Endometrium (tissue), 2 donors: Measurements from ENCODE around the gene SNORC.
A peak's percentile ranks its signal among the peaks of the same experiment; 100 is the strongest.
"Not testable (repeated sequence)": the region's sequence is repeated elsewhere in the genome, so short reads cannot be mapped to it uniquely, and the experiment has no call there.

Experiments used
- FAIRE-seq: peaks from 2 replicates; lab custom pipeline; 2012; peaks lifted over from hg19 to GRCh38; lab: Jason Lieb, UNC
- donor health status: control.
- donor health status: control.

The SNORC gene

DNA sequence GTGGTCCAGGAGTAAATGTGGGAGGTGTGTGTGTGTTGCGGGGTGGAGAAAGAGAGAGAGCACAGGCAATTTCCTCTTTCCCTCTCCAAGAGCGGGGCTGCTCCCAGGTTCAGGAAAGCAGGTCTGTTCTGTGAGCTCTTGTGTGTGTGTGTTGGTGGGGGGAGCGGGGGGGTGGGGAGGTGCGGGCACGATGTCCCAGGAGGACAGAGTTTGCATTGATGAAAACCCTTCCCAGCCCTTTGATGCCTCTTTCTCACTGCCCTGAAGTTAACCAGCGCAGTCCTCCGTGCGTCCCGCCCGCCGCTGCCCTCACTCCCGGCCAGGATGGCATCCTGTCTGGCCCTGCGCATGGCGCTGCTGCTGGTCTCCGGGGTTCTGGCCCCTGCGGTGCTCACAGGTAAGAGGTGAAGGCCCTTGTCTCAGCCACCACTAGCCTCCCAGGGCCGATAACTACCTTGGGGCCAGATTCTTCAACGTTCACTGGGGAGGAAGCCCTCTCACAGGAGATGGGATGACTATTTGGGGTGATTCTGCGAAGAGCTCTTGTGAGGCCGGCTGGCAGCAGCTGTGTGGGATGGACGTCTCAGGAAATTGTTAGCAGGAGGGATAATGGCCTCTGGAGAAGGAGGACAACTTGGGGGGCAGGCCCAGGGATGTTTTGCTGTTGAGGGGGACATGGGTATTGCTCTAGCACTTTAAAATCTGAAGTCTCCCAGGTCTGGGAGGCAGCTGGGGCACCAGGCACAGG lies at the start of gene SNORC:
SNORC (plus strand) TSS at position 247 of the 748 bp plus-strand sequence; CDS start at position 325, 78 bp downstream.
- no peak for FAIRE-seq

DNA sequence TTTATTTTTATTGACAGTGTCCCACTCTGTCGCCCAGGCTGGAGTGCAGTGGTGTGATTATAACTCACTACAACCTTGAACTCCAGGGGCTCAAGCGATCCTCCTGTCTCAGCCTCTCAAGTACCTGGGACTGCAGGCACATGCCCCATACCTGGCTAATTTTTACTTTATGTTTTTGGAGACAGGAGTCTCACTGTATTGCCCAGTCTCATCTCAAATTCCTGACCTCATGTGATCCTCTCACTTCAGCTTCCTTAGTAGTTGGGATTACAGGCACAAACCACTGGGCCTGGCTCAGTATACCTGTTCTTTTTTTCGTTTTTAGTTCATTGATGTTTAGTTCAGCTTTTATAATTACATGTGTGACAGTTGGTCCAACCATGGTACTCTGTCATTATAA lies 40.1 kb upstream of the SNORC start:
- no peak for FAIRE-seq

DNA sequence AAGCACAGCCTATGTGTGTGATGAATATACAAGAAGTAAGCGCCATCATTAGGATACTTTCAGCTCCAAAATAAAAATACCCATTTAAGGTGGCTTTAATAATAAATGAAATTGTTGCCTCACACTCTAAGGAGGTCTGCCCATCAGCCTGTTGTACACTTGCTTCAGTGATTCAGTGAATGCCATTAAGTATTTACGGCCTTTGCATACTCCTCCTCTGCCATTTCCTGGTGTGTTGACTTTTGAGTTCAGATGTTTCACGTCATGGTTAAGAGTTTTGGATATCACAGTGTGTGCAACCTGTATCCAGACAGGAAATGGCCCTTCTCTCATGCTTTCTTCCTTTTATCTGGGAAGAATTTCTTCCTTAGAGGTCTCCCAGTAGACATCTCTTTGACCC lies 38.6 kb upstream of the SNORC start:
- FAIRE-seq = no peak

DNA sequence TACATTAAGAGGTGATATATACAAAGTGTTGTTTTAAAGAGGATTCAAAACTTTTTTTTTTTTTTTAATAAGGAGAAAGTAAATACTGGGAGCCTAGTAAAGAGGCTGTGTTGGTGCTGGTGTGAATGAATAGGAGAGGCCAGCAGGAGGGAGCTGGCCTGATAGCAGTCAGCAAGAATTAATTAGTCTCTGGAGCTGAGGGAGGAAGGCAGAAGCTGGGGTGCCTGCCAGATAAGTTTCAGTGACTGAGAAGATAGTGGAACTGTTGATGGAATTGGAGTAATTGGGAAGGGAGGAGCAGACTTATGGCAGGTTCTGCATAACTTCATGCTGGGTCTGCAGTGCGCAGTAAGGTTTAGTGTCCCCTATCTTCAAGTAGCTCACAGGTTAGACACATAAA lies 36.2 kb upstream of the SNORC start:
- FAIRE-seq = no peak

DNA sequence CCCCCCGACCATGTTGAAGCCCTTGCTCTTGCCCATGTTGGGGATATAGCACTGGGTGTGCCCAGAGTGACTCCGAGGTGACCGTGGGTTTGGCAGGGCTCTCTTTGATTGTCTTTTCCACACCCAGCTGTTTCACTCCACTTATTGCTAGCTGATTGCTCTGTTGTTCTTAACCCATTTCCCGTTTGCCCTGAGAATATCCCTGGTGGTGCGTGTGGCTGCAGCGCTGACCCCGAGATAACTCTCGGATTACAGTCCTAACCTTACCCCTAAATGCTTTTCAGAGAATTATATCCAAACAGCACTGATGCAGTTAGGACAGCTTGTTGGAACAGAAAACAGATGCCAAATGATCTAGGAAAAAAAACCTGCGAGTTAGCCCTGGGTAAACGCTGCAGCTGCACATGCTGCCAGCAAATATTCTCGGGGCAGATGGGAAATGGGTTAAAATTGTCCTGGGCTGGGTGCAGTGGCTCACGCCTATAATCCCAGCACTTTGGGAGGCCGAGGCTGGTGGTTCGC lies 34.3 kb upstream of the SNORC start:
- no peak for FAIRE-seq

DNA sequence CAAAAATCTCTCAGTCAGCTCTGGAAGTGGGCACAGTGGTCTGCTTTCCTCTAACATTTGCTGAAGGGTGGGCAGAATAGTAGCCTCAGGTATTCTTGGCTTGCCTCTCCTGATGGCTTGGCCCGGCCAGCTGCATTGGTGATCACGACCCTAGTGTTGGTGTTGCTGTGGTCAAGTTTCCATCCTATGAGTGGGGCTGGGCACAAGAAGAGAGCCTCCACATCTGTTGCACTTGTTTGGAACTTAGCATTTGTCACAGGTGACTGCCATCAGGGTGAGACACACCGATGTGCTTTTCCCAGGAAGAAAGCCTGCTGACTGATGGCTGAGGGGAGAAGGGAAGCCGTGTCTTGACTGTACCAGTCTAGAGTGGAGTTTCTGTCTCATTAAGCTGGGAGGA lies 33.1 kb upstream of the SNORC start:
- no peak for FAIRE-seq

DNA sequence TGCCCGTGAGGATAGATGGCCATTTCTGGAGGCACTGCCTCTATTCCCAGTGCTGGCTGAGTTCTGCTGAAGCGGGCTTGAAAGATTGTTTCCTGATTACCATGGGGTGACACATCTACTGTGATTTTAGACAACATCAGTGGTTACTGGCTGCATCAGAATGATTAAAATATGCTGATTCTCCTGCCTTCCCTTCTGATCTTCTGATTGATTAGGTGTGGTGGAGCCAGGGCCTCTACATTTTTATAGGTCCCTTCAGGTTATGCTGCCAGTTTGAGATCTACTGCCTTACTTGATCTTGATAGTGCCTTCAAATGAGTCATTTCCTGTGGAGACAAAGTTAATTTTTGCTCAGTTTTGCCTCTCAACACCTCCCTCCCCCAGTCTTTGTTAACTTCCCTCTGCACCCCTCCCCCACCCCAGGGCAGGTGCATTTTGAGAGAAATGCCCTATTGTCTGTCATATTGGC lies 31.6 kb upstream of the SNORC start:
- FAIRE-seq = no peak

DNA sequence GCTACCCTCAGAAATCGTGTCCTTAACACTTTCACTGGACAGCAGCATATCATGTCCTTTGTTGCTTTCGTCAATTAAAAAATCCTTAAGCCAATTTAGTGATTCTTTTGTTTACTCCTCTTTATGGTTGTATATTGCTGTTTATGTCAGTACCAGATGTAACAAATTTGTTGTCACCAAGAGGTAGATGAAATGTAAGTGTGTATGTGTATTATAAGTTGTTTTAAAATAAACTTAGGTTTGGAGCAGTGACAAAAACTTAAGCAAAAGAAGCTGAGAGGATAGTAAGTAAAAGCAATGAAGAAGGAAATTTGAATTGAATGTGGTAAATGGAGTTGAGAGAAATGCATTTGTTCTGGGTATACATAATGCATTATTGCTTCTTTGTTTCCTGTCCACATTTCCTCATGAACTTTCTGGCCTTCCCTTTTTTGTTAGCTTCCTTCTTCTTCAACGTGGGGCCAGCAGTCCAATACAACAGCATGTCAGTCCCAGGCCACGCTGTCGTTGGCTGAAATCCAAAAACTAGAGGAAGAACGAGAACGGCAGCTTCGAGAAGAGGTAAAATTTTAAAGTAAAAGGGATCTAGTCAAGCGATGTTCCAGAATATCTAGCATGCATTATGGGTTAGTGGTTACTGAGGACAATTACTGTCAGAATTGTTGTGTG lies 30.5 kb upstream of the SNORC start:
- FAIRE-seq = no peak

DNA sequence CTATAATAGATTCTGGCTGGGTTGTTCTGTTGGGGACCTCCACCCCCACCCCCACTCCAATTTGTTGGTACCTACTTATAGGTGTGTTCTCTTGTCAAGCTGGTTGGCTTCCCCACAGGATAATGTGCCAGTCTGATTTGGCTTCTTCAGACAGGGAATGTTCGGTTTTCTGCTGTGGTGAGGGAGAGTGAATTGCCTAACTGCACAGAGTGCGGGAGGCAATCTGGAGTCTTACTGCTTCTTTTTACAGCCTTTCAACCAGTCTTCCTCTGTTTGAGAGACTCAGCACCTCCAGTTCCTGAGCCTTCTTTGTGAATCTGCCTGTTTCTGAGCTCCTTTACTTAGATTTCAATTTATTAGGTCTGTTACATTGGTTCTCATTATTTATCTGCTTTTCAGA lies 27.4 kb upstream of the SNORC start:
- FAIRE-seq = no peak

DNA sequence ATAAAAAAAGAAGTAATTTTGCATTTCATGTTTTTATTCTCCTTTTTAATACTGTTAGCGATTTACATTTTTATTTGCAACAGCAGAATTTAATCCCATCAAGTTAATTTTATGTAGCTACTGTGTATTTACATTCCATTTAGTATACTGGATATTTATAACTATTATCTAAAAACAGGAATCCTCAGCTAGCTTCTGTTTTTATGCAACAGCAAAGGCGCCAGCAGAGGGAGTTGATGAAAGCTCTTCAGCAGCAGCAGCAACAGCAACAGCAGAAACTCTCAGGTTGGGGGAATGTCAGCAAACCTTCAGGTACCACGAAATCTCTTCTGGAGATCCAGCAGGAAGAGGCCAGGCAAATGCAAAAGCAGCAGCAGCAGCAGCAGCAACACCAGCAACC lies 26.2 kb upstream of the SNORC start:
- FAIRE-seq = no peak

DNA sequence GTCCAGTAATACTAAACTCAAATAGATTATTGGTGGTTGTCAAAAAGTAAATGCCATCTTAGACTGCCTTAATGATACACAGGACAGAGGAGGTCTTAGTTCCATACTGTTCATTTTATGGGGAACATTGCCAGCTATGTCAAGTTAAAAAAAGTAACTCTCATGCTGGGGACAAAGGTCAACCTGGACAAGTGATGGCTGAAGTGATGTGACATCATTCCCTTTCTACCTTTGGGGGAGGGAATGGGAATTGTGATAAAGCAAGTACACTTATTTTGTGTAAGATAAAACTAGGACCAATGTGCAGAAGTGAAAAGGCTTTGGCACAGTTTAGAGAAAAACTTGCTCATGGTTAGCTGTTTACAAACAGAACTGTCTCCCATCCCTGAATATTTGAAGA lies 24.0 kb upstream of the SNORC start:
- FAIRE-seq = no peak

DNA sequence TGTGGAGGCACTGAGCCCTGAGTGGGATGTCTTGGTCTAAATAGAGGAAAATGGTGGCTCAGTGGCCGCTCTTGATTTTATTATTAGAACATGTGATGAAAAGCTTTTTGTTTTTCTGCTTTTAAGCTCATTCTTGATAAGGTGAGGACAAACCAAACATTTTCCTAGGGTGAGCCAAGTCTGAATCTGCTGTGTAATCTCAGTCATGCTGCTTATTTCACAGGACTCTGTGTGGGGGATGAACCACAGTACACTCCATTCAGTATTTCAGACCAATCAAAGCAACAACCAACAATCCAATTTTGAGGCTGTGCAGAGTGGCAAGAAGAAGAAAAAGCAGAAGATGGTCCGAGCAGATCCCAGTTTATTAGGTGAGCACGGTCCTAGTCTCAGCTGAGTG lies 20.0 kb upstream of the SNORC start:
- FAIRE-seq = no peak

DNA sequence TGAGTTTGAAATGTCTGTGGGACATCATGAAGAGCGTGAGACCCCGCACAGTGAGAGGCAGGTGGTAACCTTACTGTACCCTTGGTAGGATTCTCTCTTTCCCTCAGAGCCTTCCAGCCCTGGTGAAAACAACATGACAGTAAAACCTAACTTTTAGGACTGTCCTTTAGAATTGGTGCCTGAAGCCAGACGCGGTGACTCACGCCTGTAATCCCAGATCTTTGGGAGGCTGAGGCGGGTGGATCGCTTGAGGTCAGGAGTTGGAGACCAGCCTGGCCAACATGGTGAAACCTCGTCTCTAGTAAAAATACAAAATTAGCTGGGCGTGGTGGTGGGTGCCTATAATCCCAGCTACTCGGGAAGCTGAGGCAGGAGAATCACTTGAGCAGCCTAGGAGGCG lies 18.0 kb upstream of the SNORC start:
- FAIRE-seq = not testable (repeated sequence)

DNA sequence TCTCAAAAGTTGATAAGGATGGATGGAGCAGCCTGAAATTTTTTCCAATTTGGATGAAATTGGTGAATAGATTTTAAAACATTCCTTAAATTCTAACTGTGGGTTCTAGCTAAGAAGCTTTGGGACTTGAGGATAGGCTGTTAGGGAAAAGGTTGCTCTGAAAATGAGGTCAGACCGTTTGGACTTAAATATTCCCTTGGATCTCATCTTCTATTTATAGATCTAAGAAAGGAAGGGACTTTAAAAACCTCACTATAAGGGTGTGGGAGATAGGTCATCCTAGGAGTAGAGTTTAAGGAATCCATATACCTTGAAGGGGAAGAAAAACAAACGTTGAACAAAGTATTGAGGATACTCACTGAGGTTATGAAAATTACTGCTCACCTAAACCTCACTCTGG lies 17.4 kb upstream of the SNORC start:
- no peak for FAIRE-seq

DNA sequence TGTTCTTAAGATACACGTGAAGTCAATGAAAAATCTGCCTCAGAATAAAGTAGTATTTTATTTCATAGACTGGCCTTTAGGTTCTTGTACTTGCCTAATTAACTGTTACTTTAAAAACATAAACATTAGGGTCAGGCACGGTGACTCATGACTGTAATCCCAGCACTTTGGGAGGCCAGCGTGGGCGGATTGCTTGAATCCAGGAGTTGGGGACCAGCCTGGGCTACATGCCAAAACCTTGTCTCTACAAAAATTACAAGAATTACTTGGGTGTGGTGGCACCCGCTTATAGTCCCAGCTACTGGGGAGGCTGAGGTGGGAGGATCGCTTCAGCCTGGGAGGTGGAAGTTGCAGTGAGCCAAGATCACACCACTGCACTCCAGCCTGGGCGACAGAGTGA lies 16.0 kb upstream of the SNORC start:
- peak; percentile 82 for FAIRE-seq

DNA sequence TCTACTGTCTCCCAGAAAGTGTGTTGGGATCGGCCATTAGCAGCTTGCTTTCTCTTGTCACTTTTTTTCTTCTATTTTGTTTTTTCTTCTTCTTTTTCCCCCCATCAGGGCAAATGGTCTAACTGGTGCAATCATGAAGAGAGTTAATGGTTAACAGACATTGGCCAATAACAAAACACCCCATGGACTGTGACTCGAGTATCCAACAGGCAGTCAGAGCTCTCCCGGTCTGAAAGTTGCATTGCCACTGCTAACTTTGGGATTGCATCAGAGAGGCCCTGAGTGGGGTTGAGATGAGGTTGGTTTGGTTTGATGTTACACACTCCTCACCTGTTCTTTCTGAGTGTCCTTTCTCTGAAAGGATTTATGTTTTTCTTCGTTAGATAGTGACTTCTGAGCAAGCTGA lies 12.9 kb upstream of the SNORC start:
- no peak for FAIRE-seq

DNA sequence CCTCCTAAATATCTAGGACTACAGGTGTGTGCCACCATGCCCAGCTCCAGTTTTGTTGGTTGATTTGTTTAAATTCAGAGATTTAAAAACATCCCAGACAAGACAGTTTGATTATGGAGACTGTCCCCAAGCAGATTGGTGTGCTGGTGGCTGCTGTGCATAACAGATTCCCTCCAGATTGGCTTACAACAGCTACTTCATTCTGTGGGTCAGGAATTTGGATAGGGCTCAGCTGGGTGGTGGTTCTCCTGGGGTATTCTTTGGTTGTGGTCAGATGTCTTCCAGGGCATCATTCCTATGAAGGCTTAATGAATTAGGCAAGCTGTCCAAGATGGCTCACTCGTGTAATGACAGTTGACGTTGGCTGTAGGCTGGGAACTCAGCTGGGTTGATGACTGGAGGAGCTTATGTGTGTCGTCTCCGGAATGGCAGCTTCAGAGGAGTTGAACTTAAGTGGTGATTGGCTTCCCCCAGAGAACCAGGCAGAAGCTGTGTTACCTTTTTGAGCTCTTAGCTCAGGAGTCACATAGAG lies 10.6 kb upstream of the SNORC start:
- no peak for FAIRE-seq

DNA sequence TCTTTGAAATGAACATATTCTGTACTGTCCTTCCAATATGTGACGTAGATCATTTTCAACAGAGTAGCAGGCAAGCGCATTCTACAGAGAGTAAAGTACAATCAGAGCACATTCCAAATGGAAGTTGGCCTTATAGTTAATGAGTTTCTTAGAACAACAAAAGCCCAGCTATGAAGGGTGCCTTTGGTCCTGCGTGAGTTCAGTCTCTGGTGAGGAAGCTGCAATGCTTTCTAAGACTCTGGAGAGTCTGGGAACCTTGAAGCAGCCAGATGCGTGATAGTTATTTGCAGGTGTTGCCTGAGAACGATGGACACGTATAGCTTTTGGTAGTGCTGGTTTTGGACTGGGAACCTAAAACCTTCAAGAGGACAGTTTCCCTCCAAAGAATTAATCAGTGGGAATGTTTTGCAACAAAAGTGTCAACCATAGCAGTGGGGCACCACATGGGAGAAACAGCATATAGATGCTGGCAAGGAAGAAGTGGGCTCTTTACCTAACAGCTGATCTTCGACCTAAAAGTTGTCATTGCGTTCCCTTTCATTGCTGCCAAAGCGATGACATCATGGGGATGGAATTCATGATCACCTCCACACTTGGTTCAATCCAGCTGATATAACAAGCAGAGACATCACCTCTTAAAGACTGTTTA lies 9.3 kb upstream of the SNORC start:
- FAIRE-seq = no peak

DNA sequence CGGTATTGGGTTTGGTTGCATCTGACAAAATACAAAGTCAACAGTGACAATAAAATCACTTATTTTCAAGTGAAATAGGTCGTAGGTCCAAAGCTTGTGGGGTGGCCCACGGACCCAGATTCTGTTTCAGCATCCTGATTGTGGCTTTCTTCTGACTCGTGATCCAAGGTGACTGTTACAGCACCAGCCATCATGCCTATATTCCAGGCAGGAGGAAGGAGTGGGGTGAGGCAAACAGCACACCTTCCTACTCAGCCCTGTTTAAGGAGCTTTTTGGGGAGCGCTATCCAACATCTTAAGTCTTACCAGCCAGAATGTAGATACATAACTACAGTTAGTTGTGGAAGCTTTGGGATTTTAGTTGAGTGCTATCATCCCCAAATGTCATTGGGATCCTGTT lies 8.7 kb upstream of the SNORC start:
- FAIRE-seq = no peak

DNA sequence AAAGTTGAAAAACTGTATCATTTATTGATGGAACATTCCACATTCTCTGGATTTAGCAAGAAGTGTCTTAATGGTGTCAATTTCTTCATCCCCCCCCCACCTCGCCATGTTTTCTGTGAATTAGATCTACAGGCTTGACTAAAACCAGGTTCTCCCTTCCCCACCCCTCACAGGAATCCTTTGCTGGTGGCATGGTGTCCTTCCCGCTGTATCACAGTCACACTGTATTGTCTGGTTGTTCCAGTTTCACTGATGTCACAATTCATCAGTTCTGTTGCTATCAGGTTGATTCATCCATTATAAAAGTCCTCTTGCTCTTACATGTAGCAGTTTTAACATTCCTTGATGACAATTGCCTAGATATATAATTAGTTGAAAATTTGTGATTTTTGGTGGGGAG lies 6.1 kb upstream of the SNORC start:
- no peak for FAIRE-seq

DNA sequence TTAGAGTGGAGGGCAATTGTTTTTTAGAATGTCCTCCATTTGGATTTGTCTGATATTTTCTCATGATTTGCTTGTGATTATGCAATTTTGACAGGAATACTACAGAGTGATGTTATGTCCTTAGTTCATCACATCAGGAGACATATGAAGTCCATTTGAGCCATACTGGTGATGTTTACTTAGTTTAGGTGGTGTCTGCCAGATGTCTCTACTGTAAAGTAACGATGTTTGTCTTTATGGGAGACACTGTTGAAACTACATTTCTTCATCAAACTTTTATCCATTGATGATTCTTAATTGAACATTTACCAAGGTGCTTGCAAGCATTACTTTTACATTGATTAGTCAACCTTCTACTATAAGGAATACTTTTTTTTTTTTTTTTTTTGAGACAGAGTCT lies 4.9 kb upstream of the SNORC start:
- no peak for FAIRE-seq

DNA sequence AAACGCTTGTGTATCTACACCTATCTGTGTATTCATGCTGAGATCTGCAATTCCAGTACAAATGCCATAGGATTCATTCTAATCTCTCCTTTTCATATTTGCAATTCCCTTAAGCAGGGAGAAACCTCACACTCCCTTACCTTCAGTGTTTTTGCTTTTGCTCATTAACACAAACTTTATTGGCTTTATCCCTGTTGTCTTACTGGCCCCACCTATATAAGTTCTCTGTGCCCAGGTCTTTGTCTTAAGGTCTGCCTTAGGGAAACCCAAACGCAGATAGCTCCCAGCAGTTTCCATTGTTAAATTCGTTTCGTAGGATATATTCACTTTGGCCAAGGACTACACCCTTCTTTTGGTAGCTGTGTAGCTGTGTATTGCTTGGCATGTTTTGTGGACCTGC lies 4.0 kb upstream of the SNORC start:
- no peak for FAIRE-seq
